Germinal center (tissue), 1 donor: ENCODE measurements around the gene PKP1.
"Not testable (repeated sequence)": the region's sequence is repeated elsewhere in the genome, so short reads cannot be mapped to it uniquely, and the experiment has no call there.

Experiments used
- DNase-seq: peaks from one replicate; pipeline ENCODE4 v3.0.0; 2012; ENCODE audit warnings: mixed read lengths, low spot score

The PKP1 gene, protein sequence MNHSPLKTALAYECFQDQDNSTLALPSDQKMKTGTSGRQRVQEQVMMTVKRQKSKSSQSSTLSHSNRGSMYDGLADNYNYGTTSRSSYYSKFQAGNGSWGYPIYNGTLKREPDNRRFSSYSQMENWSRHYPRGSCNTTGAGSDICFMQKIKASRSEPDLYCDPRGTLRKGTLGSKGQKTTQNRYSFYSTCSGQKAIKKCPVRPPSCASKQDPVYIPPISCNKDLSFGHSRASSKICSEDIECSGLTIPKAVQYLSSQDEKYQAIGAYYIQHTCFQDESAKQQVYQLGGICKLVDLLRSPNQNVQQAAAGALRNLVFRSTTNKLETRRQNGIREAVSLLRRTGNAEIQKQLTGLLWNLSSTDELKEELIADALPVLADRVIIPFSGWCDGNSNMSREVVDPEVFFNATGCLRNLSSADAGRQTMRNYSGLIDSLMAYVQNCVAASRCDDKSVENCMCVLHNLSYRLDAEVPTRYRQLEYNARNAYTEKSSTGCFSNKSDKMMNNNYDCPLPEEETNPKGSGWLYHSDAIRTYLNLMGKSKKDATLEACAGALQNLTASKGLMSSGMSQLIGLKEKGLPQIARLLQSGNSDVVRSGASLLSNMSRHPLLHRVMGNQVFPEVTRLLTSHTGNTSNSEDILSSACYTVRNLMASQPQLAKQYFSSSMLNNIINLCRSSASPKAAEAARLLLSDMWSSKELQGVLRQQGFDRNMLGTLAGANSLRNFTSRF

DNA sequence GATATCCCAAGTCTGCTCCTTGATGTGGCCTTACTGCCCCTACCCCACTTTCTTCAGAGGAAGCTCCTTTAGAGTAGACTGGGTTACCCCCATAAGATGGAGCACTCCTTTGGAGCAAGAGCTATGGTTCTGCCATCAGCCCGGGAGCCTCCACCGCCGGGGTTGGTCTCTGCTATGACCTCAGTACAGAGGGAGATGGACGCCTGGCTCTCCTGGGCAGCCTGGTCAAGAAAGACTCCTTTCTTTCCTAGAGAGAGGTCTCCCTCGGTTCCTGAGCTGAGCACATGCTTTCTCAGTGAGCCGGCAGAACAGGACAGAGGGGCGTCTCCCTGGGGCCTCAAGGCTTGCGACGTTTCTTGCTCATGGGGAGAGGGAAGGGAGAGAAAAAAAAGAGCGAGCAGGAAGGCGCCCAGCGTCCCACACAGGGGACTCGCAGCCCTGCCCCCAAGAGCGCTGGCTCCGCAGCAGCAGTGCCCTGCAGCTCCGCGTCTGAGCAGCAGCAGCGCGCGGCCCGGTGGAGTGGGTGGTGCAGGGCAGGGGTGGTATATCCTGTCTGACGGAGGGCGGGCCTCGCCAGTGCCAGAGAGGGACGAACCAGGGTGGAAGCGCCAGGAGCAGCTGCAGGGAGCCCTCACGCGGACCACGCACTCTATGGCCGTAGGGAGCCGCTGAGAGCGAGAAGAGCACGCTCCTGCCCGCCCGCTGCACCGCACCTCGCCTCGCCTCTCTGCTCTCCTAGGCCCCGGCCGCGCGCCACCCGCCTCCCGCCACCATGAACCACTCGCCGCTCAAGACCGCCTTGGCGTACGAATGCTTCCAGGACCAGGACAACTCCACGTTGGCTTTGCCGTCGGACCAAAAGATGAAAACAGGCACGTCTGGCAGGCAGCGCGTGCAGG is at the start of gene PKP1:
Gene PKP1, plus strand, starts transcription at position 576 of the 899 bp plus-strand sequence. Its CDS starts 197 bp downstream, at position 773.
- DNase-seq: no peak

DNA sequence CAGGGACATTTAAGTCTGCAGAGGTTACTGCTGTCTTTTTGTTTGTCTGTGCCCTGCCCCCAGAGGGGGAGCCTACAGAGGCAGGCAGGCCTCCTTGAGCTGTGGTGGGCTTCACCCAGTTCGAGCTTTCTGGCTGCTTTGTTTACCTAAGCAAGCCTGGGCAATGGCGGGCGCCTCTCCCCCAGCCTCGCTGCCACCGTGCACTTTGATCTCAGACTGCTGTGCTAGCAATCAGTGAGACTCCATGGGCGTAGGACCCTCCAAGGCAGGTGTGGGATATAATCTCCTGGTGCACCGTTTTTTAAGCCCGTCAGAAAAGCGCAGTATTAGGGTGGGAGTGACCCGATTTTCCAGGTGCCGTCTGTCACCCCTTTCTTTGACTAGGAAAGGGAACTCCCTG is 43.7 kb upstream of the PKP1 start:
- not testable (repeated sequence) for DNase-seq

DNA sequence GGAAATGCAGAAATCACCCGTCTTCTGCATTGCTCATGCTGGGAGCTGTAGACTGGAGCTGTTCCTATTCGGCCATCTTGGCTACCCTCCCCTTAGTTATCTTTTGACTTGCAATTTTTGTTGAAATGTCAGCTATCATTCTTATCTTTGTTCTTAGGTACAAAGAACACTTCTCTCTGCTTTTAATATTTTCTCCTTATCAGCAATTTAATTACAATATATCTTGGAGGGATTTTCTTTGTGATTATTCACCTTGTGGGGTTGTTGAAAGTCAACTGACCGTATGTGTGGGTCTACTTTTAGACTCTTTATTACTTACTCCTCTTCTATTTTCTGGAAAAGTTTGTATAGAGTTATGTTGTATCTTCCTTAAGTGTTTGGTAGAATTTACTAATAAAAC is 43.1 kb upstream of the PKP1 start:
- no peak for DNase-seq

DNA sequence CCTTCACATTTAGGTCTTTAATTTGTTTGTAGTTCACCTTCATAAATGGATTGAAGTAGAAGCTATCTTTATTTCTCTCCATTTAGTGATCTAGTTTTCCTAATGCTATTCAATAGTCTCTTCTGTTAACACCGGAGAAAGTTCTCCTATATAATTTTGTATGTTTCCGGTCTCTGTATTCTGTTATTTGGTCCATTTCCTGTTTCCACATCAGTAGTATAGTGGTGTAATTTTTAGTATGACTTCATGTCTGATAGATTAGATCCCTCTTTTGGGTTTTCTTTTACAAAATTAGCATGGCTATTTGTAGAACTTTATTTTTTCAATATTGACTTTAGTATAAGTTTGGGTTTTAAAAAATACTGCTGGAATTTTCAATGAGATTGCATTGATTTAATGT is 41.6 kb upstream of the PKP1 start:
- no peak for DNase-seq

DNA sequence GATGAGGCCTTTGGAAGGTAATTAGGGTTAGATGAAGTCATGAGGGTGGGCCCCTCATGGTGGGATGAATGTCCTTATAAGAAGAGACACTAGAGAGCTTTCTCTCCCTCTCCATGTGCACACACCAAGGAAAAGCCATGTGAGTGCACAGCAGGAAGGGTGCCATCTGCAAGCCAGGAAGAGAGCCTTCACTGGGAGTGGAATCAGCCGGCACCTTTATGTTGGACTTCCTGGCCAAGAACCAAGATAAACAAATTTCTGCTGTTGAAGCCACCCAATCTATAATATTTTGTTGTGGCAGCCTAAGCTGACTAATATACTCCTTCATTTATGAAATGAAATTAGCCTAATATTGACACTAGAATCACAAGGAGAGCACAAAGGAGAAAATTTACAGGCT is 38.2 kb upstream of the PKP1 start:
- no peak for DNase-seq

DNA sequence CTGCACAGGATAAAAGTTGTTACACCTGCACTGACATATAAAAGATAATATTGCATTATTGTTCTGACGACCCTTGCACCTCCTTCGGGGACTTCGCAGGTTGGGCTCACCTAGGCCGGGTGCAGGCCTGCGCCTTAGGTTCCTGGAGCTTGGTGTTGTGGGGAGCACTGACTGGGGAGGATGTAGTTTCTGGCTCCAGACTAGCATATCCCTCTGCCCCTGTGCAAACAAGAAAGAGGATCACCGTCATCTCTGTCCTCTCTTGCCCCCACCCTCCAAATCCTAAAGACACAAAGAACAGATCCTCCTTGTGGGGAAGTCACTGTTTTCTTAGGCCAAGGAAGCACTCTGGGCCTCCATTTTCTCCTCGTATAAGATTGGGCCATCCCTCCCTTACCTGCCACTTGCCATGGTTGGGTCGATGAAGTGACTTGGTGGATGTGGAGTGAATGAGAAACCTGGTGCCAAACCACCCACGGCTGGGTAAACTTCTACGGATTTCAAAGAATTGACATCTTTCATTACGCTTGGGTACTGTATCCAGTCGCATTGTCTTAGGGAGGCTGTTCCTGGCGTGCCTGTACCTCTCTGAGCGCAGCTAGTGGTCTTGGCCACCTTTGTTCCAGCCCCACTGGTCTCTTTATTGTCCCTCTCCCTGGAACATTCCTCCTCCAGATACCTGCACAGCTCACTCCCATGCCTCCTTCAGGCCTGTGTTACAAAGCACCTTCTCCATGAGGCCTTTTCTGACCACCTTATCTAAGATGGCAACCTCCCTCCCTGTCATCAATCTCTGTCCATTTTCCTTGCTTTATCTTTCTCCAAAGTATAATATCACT is 34.4 kb upstream of the PKP1 start:
- no peak for DNase-seq

DNA sequence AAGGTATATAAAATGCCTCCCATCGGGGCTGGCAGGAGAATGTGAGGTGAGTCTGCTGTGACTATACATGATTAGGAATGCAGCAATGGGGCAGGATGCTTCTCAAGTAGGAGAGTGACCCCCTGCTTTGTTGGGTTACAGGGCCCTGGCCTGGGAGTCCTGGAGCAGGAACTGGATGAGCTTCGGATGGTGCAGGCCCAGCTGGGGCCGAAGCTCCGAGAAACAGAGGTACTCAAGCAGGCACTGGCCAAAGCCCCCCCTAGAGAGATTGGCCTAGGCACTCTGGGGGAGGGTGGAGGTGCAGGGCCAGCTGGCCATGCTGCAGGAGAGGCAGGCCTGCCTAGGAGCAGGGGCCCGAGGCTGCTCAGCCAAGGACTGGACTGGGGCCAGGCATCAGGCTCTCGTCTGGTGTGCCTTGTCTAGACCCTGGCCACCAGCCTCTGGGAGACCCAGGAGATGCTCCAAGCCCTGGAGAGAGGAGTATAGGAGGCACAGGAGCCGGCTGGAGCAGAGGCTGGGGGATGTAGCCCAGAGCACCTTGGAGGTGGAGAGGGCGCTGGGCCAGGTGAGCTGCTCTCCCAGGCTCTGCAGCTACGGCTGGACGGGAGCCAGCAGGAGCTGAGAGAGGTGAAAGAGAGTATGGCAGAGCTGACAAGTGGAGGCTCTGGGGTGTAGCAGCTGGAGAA is 32.8 kb upstream of the PKP1 start:
- no peak for DNase-seq

DNA sequence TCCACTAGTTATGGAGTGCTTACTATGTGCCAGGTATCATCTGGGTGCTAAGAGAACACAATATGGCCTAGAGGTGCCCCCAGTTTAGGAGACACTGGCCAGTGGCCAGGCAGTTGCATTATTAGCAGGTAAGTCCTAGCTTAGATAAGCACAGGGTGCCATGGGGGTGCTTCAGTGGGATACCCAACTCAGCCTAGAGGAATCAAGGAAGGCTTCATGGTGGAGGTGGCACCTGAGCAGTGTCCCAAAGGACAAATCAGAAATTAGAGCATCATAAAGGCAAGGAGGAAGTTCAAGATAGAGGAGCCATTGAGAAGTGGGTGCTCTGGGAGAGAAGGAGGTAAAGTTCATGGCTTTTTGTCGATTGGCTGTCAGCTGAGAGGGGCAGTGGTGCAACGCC is 31.9 kb upstream of the PKP1 start:
- no peak for DNase-seq

DNA sequence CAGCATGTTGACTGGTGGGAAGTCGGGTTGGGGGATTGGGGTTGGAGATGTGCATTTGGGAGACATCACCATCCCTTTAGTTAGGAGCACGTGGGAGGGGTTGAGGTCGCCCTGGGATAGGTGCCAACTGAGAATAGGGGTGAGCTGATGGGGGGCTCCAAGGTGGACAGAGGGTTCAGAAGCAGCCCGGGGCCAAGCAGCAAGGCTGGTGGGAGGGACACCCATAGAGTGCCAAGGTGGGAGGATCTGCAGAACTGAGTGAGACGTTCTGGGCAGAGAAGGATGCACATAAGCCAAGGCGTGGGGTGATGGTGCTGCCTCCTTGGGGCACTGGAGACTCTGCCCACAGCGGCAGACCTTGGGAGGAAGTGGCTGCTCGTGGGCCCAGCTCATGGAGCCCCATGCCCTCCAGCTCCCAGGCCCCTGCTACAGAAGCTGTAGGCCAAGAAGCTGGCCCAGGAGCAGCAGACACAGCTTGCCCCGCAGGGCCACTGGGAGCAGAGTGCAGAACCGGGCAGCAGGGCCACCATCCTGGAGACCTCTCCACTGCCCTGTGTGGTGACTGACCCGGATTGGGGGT is 31.4 kb upstream of the PKP1 start:
- no peak for DNase-seq

DNA sequence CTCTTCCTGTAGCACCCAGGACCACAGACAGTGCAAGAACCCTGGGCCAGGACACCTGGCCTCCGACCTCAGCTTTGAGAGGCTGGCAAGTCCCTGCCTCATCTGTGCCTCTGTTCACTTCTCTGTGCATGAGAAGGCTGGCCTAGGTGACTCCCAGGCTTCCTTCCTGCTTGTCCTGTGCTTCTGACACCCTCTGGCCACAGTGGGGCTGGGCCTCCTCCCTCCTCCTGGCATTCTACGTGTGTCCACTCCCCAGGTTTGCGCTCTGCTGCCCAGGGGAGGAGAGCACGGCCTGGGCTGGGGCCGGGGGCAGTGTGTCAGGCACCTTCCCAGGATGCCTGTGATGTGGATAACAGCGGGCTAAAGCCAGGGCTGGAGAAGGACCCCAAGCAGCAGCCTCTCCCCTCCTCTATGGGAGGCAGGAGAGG is 30.3 kb upstream of the PKP1 start:
- no peak for DNase-seq

DNA sequence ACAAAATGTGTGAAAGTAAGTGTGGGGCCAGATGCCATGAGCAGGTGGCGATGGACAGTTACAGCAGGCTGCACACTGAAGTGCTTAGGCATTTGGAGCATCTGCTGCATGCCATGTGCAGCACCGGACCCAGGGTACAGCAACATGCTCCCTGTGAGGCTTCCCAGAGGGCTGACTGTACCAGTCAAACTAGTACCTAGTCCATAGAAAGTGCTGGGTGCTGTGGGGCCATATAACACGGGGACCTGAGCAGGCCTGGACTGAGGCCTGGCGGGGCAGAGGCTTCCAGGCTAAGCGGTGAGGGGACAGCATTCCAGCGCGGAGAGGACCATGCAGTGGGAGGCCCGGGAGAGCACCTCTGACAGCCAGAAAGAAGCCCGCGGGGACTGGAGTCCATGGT is 29.9 kb upstream of the PKP1 start:
- DNase-seq: no peak

DNA sequence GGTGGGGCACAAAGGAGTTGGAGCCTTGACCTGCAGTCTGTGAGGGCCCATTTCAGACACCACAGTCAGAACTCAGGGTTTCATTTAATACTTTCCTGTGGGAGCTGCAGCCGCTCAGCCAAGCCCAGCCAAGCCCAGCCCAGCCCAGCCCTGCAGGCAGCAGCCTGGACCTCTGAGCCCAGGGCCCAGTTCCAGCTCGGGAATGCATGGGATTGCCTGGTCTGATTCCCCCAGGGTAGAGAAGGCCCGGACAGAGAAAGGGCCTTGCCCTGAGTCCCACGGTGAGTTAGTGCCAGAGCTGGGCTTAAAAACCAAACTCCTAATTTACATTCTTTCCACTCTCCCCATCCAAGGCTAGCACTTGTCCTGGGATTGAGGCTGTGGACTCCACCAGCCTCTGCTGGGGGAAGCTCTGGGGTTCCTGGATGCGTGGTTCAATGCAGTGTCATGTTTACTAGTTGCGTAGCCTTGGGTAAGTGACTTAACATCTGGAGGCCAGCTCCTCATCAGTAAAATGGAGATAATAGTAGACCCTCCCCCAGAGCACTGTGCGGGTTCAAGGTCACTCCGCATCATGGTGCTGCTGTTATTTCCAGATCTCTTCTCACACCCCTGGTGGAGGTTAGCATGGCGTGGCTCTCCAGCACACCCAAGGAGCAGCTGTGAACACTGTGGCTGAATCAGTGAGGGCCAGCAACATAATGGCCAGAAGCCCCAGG is 29.2 kb upstream of the PKP1 start:
- DNase-seq: no peak

DNA sequence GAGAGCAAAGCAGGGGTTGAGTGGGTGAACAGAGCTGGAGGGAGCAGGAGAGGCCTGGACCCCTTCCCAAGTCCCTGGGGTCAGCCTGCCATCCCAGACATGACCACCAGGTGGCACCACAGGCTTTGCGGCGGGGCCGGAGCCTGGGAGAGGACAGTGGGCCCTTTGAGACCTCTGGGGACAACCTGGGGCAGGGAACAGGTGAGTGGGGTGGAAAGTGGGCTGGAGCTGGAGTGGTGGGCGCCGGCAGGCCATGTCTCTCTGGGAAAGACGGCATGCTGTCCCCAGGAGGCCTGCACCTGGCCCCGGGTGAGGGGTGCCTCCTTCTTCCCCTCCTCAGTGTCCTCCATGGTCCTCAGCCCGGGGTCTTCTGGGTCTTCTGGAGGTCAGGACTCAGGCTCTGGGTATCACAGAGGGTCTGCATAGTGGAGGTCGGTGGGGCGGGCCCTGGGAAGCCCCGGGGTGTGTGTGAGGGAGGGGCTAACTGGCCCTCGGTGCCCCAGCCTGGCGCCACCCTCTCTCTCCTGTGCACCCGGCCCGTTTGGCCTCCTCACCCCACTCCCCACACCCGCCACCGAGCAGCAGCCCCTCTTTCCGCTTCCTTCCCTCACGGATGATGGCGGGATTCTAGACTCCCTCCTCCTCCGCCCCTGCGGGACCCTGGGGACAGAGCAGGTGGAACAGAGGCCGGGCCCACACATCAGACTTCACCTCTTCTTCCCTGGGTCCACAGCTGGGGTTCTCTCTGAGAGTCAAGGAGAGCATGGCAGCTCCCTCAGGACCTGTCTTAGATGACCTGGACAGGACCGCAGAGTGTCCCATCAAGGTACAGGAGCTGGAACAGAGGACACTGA is 28.5 kb upstream of the PKP1 start:
- peak; percentile 82 for DNase-seq

DNA sequence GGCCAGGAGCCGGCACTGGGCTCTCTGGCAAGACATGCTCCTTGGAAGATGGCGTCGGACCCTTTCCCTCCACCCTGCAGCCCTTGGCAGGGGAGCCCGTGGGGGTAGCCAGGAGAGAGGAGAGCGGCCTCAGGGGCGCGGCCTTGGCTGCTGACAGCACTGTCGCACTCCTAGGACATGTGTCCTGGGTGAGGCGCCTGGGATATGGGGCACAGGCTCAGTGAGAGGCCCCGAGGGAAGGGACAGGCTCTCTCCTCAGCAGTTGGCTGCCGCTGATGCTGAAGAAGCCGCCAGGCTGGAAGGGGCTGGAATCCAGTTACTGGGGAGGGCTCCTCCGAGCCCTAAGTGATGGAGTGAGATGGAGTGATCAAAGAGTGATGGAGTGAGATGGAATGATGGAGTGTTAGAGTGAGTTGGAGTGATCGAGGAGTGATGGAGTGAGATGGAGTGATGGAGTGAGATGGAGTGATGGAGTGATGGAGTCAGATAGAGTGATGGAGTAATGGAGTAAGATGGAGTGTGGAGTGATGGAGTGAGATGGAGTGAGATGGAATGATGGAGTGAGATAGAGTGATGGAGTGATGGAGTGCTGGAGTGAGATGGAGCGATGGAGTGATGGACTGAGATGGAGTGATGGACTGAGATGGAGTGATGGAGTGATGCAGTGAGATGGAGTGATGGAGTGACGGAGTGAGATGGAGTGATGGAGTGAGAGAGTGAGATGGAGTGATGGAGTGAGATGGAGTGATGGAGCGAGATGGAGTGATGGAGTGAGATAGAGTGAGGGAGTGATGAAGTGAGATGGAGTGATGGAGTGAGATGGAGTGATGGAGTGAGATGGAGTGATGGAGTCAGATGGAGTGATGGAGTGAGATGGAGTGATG is 27.6 kb upstream of the PKP1 start:
- DNase-seq: no peak

DNA sequence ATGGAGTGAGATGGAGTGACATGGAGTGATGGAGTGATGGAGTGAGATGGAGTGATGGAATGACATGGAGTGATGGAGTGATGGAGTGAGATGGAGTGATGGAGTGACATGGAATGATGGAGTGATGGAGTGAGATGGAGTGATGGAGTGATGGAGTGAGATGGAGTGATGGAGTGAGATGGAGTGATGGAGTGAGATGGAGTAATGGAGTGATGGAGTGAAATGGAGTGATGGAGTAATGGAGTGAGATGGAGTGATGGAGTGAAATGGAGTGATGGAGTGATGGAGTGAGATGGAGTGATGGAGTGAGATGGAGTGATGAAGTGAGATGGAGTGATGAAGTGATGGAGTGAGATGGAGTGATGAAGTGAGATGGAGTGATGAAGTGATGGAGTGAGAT is 25.2 kb upstream of the PKP1 start:
- DNase-seq: not testable (repeated sequence)

DNA sequence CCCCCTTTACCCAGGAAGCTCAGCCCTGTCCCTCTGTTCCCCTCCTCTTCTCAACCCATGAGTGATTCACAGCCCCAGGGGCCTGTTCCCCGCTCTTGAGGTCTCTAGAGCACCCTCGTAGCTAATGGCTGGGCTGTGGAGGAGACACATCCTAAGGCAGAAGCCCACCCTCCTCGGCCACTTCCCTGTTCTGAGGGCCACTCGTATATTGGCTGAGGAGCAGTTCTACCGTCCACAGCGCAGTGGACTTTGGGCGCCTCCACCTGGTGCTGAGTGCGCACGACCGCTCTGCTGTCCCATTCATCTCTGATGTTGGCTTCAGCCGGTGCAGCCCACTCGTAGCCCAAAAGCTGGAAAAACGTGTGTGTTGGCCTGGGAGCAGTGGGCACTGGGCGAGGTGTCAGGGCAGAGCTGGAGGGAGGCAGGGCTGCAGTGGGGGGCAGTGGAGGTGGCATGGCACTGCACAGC is 24.5 kb upstream of the PKP1 start:
- DNase-seq: no peak

DNA sequence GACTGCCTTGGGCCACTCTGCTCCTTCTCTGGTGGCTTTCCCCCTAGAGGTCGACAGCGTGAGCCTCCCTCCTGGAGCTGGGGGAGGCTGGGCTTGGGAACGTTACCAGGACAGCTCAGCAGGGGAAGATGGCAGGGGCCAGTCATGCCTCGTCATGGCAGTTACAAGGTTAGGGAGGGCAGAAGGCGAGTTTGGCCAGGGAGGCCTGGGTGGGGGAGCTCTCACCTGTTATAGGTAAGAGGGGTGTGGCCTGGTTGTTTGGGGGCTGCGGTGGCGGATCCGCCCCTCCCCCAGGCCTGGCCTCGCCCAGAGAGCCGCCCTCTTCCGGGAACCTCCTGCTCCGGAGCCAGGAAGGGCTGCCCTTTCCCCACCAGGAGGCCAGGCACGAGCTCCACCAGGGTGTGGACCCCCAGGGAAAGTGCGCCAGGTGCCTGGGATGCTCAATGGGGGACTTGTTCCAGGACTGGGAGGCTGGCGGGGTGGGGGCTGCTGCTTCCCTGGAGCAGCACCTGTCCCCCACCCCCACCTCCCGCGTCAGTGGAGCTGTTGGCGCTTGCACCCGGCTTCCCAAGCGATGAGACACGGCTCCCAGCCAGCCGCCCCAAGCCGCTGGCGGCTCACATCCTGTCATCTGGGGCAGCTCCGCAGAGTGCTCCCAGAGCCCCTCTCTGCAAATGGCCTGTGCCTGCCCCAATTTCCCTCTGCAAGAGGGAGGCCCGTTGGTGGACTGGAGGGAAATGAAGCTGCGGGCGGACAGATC is 23.6 kb upstream of the PKP1 start:
- DNase-seq: no peak
